GM18868 (cell line): ENCODE results near the gene ANGEL2.
"Not testable (repeated sequence)": the region's sequence is repeated elsewhere in the genome, so short reads cannot be mapped to it uniquely, and the experiment has no call there.

ENCODE experiments used
- ATAC-seq: cut with Tn5 transposase; IDR thresholded peaks from one replicate; pipeline ENCODE4 v1.9.1; 2021; ENCODE audit warnings: mild to moderate bottlenecking, moderate library complexity; ENCODE audit not compliant: unreplicated experiment

Gene ANGEL2

DNA sequence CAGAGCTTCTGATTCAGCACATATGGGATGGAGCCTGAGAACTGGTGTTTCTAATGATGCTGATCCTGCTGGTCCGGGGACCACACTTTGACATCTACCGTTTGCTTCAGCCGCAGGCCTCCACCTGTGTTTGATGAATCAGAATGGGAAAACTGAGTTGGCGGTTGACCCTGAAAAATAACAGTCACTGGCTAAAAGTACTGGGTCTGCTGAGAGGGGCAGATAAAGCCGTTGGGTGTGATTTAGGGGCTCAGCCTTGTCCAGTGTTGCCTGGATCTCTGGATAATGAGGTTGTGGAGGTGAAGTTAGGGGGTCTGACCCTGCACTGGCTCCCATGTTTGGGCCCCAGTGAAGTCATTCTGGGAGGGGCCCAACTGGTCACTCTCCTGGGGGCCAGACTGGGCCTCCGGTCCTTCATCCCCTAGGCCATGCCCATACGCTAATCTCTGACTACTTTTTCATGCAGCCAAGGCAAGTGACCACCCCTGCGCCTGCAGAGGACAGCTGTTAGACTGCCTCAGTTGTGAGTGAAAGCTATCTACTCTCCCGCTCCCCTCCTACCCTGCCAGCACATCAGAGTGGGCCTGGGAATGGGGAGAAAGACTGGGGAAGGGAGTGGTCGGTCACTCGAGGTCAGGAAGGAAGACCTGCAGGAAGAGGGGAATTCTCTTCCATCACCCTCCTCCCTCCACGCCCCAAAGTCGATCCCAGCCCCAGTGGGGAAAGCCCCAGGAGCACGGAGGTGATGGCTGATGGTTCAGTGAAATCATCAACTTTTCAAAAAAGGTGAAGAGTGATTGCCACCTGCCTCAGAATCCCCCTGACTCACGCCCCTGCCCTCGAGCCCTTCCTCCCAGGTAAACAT, 37.7 kb downstream of the ANGEL2 start:
- peak; percentile 35 for ATAC-seq

DNA sequence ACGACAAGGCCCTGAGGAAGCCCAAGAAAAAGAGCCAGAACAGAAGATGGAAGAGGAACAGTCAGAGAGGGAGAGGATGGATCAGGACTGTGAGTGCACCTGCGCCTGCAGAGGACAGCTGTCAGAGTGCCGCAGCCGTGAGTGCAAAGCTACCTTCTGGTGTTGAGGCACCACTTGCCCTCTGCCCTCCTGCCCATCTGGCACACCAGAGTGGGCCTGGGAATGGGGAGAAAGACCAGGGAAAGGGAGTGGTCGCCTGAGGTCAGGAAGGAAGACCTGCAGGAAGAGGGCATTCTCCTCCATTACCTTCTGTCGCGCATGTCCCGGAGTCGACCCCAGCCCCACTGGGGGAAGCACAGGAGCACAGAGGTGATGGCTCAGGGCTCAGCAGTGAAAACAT, 39.1 kb downstream of the ANGEL2 start:
- ATAC-seq, result no peak

DNA sequence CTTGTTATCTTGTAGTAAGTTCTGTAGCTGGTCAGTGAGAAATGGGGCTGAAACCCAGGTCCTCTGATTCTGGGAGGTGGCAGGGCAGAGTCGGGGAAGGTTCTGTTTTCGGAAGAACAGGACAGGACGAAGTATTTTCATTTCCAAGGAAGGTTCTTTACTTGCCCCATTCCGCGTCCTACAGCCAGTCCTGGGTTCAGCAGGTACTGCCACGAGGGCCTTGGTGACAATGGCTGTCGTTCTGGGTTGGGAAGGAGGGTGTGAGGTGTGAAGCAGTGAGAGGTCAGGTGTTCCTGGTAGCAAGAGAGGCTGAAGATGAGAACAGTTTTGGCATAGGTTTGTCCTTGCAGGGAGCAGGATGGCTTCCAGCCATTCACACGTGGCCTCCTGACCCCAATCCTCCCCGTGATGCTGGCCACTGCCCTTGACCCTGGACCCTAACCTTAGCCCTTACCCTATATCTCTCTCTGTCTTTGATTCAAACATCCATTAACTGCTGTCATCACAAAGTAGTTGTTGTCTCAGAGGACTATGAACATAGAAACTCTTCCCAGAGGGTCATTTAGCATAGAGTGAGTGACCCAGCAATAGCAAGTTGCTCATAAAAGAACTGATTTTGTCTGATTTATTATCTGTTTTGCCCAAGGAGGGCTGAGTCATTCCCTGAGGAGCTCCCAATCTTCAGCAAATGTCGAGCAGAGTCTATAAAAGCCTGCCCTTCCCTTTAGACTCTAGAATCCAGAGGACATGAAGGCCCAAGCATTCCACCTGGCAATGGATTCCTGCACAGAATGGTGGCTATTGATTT, 40.4 kb downstream of the ANGEL2 start:
- no peak for ATAC-seq

DNA sequence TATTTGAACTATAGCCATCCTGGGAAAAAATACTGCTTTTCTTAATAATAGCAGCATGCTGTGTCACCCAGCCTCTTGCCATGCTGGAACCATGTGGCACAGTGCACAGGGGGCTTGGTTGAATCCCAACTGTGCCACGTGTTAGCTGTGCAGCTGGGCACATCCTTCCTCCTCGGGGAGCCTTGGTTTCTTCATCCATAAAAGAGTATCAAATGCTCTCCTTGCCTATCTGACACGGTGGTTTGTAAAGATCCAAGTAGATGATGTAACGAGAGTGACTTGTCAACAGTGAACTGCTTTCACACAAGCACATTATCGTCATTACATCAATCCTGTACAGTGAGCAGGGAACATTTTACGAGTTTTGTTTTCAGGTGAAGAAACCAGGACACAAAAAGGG, 41.0 kb downstream of the ANGEL2 start:
- no peak for ATAC-seq

DNA sequence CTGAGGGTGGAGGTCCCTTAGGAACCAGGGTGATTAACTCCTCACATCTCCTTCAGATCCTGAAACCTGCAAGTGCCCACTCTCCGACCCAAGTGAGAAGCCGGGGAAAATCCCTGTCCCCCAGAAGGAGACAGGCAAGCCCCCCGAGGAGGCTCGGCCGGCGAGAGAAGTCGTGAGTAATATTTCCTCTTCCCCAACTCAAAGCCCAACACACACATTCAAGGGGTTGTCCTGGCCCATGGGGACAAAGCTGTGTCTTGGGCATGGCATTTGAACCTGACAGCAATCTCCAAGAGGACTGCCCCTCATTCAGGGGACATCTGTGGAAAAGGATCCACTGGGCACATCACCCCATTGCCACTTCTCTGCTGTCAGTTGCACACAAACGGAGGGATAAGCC, 41.8 kb downstream of the ANGEL2 start:
- no peak for ATAC-seq

DNA sequence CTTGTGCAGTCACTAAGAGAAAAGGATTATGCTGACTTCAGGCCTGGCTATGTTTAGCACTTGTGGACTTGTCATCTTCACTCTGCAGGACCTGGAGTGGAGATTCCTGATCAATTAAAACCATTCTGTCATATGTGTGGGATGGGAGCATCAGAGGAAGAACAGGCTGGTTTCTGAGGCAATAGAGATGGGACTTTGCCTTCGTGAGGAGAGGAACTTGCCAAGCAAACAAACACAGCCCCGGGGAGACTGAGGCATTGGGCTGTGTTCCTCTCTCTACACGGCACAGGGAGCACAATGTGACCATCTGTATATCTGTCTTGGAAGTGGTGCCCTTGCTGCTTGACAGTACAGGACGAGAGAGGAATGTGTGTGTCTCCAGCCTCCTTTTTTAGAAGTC, 42.2 kb downstream of the ANGEL2 start:
- ATAC-seq, result no peak

DNA sequence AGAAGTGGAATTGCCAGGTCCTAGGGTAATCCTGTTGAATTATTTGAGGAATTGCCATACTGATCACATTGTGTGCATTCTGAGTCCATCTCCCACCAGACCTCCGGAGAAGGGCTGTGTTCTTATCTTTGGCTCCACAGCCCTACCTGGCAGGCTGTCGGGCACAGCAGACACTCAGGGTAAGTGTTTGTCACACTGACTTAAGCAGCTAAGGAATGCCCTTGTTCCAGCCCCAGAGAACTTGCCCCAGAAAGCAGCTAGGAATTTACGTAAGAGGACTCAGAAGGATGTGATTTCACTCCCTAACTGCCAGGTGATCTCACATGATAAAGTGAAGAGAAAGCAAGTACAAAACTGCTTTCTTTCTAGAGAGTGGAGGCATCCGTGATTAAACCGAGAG, 44.4 kb downstream of the ANGEL2 start:
- no peak for ATAC-seq

DNA sequence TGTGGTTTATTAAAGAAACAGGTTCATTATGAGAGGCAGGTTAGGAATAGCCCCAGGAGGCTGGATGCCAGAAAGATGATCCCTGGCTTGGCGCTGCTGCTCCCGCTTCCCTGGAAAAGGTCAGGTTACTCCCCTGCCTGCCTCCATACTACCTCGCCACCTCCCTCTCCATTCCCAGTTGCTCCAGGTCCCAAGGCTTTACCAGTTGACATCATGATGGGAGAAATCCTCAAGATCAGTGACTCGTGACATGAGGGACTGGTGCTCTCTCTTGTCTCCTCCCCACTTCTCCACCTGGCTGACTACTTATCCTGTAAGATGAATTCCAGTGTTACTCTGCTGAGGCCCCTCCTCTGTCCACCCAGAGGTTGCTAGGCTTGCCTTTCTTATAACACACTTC, 45.6 kb downstream of the ANGEL2 start:
- no peak for ATAC-seq

DNA sequence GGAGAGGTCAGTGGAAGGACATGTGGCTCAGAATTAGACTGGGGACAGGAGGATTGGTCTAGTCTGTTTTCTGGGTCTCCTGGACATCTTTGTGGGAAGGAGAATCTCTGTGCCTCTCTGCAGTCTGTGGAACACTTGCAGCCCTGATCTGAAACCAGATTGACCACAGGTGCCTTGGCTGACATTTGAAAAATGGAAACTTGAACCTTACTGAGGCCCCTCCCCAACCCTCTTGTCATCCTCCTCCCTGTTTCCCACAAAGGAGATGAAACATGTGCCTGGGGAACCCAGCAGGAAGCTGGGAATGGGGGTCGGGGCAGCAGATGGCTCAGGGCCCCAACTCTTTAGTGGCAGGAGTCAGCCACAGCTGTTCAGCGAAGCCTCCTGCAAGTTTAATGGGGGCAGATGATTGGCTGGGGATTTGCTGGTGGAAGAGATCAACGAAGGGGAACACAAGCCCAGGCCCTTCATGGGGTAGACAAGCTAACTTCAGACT, 47.3 kb downstream of the ANGEL2 start:
- no peak for ATAC-seq

DNA sequence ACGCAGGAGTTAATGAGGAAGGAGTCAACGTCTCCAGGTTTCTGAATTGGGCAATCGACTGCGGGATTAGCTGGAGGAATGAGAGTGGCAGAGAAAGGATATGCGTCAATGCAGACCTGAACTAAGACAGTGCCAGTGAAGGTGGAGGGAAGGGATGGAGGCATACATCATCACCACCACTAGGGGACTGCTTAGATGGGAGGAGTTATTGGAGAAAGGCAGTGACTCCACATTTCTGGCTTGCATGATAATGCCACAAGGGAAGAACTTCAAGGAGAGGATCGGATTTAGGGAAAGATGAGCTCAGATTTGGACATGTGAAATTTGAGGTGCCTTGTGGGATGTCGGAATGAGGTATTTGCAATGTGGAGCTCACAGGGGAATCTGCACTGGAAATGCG, 47.9 kb downstream of the ANGEL2 start:
- peak; percentile 82 for ATAC-seq

DNA sequence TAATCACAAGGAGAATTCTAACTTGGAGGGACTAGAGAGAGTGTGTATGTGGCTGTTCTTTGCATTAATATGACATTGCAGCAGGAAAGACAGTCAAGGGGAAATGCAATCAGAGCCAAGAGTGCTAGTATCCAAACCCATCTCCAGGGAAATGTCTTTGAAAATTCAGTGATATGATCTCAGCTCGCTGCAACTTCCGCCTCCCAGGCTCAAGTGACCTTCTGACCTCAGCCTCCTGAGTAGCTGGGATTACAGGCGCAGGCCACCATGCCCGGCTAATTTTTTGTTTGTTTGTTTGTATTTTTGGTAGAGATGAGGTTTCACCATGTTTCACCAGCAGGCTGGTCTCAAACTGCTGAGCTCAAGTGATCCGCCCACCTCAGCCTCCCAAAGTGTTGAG, 49.1 kb downstream of the ANGEL2 start:
- no peak for ATAC-seq

DNA sequence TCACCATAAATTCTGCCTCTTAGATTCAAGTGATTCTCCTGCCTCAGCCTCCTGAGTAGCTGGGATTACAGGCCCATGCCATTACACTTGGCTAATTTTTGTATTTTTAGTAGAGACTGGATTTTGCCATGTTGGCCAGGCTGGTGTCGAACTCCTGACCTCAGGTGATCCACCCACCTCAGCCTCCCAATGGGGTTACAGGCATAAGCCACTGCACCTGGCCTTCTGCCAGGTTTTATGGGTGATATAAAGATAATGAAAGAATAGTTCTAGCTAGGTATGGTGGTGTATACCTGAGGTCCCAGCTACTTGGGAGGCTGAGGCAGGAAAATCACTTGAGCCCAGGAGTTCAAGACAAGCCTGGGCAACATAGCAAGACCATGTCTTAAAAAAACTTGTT, 50.7 kb downstream of the ANGEL2 start:
- not testable (repeated sequence) for ATAC-seq

DNA sequence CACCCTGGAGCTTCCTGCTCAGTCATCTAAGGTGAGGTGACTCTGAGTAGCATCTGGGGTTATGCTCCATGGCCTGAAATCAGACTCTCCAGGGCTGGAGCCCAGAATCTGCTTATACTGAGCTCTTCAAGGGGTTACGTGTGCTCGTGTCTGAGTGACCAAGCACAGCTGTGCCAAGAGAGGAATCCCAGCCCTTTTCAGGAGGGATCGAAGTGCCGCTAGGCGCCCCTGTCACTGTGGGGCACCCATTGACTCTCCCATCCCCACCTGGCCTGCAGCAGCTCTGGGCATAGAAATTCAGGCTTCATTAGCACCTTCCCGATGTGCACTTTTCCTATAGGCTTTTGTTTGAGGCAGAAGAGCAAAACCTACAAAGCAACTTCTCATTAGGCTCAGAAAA, 51.6 kb downstream of the ANGEL2 start:
- ATAC-seq, result no peak

DNA sequence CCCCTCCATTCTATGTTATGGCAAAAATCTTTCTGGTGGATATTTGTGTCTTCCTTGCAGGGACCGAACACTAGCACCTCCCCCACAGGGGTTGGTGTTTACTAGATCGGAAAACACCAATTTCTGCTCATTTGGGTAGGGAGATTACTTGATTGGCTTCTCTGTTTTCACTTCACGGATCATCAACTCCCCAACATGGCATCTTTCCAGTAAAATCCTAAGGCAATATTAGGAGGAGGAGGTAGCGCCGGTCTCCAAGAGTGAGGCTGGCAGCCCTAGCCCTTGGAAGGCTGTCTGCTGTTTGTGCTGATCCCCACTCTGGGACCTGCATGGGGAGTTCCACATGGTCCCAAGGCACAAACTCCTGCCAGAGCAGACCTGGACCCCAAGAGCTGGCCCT, 53.2 kb downstream of the ANGEL2 start:
- ATAC-seq, result no peak

DNA sequence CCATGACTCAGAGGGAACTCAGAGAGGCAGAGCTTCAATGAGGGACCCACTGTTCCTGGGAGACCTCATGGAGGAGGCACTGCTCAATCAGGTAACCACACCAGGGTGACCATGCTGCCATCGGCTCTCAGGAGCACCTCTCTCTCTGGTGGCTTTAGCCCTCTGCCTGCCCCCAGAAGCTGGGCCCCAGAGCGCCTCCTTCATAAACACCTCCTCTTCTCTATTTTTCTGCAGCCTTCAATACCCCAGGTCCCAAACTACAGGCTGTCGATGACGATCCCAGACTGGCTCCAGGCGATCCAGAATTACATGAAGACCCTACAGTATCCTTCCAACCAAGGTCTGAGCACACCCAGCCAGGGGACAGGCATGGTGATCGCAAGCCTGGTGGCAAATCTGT, 54.7 kb downstream of the ANGEL2 start:
- no peak for ATAC-seq

DNA sequence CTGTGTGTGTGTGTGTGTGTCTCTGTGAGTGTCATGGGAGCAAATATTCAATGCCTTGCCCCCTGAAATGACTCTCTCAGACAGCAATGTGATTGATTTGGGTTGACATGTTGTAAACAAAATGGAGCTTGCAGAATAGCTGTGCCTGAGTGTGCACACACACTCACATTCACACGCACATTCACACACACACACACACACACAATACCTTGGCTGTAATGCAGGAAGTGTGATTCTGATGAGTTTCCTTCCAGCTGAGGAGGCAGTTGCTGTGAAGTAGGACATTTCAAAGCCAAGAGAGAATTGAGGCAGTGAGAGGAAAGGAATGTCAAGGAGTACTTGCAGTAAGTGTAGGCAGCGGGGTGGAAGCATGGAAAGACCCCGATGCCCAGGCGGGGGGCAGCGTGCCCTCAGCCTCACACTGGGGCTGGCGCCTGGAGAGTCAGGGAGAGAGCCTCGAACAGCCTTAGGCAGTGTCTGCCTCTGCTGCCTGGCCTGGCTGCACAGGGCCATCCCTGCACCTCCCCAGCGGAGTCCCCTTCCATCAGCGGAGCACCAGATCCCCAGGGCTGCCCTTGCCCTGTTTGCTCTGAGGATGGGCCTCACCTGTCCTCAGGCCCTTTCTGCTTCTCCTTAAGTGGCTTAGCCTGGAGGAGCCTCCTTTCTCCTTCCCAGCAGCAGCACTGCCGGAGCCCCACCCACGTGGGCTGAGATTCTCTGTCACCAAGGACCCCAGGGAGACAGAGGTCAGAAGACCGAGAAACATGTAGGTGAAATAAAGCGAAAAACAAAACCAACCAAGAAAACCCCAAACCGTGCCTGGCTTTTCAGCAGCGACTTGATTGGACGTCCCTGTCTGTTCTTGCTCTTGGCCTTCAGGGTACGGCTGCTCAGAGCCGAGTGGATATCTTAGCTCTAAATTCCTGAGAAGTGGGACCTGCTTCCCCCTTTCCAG, 56.1 kb downstream of the ANGEL2 start:
- peak; percentile 75 for ATAC-seq

DNA sequence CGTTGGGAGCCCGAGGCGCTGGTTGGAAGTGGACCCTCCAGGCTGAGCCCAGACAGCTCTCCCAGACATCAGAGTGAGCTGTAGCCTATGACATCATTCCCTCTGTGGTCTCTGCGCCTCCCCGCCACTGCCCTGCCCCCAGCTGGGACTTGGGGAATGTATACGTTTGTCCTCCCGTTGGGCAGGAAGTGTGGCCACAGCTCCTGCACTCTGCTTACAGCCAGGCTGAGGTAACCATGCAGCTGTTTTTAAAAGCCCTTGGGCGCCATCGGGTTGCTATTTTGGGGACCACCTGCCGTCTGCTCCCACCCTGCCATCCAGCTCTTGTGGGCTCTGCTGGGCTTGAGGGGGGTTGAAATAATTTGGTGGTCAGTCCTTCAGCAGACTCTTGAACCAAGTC, 57.5 kb downstream of the ANGEL2 start:
- no peak for ATAC-seq

DNA sequence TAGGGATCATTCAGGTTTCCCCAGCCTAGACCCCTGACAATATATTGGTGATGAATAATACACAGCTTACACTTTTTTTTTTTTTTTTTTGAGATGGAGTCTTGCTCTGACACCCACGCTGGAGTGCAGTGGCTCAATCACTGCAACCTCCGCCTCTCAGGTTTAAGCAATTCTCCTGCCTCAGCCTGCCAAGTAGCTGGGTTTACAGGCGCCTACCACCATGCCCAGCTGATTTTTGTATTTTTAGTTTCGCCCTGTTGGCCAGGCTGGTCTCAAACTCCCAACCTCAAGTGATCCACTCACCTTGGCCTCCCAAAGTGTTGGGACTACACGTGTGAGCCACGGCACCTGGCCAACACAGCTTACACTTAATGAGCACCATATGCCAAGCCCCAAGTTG, 58.1 kb downstream of the ANGEL2 start:
- ATAC-seq, result no peak

DNA sequence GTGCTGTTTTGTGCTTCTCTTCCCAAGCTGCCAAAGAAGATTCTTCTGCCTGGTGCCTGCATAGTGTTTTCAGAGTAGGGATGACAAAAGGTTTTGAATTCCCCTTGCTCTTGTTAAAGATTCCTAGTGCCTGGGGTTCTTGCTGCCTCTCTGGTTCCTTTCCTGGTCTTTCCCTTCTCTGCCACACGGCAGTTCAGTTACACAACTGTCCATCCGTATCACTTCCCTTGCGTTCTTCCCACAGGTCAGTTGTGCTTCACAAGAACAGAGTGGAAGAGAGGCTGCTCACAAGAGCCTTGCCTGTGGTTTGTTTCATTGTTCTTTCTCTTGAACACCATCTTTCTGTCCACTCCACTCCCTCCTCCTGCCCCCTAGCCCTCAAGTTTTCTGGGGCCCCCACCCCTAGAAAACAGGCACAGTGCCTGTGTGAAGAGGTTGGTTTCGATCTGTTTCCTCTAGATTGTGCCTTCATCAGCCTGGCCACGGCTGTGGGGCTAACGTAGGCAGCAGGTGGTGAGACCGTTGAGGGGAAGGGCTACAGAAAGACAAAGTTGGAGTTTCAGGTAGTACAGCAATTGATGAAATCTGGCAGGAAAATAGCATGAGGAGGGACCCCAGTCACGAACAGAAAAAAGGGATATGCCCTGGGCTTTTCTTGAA, 59.6 kb downstream of the ANGEL2 start:
- ATAC-seq, result peak; percentile 22

DNA sequence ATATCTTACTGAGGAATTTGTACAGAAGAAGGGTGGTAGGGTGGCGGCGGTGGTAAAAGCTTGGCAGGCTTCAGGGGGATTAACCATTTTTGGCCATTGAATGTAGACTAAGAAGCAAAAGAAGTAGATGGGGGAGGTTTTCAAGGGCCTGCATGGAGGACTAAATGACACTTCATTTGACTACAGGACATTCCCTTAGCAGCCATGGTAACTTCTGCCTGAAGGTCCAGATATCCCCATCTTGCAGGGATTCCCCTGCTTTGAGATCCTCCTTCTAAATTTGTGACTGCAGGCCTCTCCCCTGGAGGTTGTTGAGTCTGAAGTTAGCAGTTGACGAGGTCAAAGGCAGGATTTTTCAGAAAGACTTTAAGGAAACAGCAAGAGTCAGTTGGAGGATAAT, 60.6 kb downstream of the ANGEL2 start:
- ATAC-seq, result peak; percentile 27
